ENCODE measurements around the gene ARID5B.
"Not testable (repeated sequence)": the region's sequence is repeated elsewhere in the genome, so short reads cannot be mapped to it uniquely, and the experiment has no call there.

The ARID5B gene, protein sequence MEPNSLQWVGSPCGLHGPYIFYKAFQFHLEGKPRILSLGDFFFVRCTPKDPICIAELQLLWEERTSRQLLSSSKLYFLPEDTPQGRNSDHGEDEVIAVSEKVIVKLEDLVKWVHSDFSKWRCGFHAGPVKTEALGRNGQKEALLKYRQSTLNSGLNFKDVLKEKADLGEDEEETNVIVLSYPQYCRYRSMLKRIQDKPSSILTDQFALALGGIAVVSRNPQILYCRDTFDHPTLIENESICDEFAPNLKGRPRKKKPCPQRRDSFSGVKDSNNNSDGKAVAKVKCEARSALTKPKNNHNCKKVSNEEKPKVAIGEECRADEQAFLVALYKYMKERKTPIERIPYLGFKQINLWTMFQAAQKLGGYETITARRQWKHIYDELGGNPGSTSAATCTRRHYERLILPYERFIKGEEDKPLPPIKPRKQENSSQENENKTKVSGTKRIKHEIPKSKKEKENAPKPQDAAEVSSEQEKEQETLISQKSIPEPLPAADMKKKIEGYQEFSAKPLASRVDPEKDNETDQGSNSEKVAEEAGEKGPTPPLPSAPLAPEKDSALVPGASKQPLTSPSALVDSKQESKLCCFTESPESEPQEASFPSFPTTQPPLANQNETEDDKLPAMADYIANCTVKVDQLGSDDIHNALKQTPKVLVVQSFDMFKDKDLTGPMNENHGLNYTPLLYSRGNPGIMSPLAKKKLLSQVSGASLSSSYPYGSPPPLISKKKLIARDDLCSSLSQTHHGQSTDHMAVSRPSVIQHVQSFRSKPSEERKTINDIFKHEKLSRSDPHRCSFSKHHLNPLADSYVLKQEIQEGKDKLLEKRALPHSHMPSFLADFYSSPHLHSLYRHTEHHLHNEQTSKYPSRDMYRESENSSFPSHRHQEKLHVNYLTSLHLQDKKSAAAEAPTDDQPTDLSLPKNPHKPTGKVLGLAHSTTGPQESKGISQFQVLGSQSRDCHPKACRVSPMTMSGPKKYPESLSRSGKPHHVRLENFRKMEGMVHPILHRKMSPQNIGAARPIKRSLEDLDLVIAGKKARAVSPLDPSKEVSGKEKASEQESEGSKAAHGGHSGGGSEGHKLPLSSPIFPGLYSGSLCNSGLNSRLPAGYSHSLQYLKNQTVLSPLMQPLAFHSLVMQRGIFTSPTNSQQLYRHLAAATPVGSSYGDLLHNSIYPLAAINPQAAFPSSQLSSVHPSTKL

DNA sequence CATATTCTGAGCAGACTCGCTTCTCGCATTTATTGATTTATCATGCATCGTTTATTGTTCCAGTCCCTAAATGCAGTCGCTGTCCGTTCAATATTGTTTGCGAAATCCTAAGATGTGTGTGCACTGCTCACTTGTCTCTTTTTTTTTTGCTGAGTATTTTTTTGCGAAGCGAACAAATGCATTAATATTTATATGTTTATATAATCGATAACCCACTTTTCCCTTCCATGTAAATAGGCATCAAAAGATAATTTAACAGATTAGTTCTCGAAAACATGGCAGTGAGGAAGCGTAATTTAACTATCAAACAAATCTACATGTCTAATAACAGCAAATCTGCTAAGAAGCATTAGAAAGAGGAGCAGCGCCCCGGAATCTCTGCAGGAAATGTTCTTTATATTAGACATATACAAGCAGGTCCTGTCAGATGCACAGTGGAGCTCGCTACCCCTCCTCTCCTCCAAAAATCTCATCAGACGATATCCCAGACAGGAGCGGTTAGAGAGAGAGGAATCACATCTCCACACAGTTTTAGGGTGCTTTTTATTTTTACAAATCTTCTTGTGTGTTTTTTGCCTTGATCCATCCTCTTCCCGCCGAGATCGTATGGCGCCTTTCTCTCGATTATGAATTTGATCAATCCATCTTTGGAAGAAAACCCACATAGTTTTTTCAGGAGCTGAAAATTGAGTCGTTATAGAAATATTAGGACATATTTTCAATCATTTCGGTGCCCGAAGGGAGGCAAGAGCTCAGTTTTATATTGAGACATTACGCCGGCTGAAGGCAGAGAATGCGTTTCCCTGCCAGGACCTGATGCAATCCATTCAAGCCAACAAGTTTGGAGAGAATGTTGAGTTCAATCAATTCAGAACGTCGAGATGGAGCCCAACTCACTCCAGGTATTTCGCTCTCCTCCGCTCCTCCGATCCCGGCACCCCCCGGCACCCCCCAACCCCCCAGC is at the start of gene ARID5B:
Gene ARID5B (plus strand): TSS at position 871 of the 964 bp plus-strand sequence. CDS start 11 bp downstream, at position 882.
- no peak for DNase-seq (ENCODE audit: extremely low read depth in 1 of 2, low read depth in 1 of 2)

DNA sequence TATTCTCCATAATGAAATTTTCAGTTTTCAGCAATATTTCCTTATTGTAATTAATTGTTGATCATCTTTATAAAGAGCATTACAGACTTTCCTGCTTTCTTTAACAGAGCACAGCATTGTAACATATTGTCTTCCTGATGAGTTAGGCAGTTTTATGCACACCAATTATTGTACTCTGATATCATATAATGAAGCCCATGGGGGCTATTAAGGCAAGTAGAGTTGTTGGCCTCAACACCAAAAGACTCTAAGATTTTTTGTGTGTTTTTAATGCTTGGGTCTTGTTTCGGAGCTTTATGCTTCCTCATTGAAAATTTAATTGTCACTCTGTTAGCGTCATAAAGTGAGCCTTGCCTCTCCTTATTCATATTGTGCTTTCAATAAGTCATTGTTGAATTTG is 49.2 kb upstream of the ARID5B start:
- no peak for DNase-seq (ENCODE audit: extremely low read depth in 1 of 2, low read depth in 1 of 2)

DNA sequence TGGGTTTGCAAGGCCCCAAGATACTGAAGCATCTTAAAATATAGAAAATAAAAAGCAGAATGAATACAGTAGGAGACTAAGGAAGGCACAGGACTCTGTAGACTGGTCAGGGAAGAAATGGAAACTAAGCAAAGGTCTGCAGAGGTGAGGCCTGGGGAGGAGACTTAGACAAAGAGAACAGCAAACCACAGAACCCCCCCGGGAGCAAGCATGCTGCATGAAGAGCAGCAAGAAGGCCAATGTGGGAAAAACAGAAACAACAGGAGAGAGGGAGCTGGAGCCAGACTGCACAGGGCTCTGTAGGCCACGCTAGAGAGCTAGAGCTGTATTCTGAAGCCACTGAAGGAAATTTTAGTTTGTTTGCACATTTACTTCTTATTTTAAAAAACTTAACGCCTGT is 45.7 kb upstream of the ARID5B start:
- no peak for DNase-seq (ENCODE audit: extremely low read depth in 1 of 2, low read depth in 1 of 2)

DNA sequence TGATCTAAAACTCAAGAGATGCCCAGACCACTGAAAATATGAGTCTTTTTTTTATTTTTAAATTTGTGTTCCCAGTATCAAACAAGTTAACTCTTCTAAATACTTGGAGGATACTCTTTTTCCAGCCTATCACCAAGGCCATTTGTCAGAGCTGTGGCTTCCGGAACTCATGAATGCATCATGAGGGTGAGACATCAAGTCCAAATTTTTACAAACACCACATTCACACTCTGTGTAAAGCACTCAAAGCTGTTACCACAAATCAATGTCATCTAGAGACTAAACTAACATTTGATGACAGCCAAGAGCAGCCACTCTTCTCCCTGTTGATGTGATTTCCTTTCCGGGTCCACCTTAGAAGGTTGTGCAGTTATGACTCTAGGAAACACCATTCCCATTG is 43.8 kb upstream of the ARID5B start:
- no peak for DNase-seq (ENCODE audit: extremely low read depth in 1 of 2, low read depth in 1 of 2)

DNA sequence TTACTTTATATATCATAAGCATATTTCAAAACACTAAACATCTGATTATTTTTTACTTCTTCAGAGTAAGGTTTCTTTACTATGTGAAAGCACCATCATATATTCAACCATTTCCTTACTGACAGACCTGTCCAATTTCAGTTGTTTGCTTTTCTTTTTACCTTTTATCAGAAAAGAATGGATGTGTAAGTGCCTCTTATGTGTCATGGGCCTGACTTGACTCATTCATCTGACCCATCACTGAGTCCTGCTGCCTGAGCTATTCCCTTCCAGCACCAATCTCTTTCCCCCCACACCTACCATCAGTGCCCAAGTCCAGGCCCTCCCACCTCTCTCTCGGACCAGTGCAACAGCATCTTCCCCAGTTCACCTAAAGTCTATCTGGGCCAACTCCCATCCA is 41.7 kb upstream of the ARID5B start:
- DNase-seq (ENCODE audit: extremely low read depth in 1 of 2, low read depth in 1 of 2) = no peak

DNA sequence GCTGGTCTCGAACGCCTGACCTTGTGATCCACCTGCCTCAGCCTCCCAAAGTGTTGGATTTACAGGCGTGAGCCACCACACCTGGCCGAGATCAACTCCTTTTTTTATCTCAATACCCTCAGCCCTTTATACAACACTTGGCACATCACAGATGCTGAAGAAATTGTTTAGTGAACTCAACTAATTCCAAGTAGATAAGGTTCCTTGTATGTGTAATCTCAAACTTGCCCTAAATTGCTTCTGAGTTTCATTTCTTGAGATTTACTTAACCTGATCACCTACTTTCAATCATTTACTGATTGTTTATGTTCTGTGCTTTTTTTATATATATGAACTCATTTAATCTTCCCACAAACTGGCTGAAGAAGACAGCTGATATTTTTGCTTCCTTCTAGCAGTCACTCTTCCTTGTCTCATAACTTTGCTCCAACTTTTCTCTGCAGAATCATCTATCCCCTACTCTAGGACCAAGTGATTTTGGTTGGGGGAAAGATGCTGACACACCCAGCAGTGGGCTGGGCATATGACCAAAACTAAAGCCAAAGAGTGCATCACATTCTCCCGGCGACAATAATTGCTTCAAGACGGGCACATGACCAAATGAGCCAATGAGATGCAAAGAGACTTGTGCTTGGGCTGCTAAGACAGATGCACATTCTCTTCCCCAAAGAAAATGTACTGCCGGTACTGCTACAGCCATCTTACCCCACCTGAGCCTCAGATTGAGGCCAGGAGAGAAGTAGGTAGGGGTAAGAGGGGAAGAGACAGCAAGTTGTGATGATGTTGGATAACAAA is 40.3 kb upstream of the ARID5B start:
- DNase-seq (ENCODE audit: extremely low read depth in 1 of 2, low read depth in 1 of 2) = no peak

DNA sequence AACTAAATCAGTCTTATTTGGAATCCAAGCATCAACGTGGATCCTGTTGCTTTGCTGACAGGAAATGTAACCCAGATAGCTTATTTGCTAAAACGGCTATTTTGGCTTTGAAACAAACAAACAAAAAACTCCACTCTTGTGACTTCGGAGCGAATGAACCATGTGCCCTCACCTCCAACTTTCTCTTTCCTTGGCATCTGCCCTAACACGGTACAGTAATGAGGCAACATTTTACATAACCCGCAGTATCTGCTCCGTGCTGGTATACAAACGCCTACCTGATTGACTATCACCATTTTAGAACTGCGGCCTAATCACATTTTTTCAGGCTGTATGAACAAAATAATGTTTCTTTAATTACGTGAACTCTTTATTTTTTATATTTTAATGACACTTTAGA is 37.5 kb upstream of the ARID5B start:
- no peak for DNase-seq (ENCODE audit: extremely low read depth in 1 of 2, low read depth in 1 of 2)

DNA sequence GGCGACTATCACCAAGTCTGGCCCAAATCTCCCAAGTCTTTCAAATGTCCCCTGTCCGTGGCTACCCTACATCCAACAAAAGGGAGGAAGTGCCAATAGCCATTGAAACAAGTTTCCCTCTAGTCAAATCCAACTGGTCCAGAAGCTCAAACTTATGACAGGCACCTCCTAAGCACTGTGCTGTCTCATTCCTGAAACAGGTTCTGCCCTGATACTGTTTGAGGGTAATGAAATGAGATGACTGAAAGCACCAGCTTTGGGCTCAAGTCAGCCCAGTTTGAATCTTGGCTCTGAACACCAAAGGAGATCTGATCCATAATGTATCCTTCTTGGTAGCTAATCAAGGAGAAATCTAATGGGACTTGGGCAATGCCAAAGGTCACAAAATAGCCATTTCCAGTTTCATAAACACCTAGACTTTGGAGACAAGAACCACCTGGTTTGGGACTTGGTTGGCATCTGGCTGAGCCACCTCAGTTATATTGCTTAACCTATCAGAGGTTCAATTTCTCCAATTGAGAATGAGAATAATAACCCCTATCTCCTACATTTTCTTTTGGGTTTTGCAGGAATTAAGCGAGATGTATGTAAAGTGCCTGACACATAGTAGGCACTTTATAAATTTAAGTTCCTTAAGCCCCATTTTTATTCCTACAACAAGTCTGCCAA is 34.7 kb upstream of the ARID5B start:
- no peak for DNase-seq (ENCODE audit: extremely low read depth in 1 of 2, low read depth in 1 of 2)

DNA sequence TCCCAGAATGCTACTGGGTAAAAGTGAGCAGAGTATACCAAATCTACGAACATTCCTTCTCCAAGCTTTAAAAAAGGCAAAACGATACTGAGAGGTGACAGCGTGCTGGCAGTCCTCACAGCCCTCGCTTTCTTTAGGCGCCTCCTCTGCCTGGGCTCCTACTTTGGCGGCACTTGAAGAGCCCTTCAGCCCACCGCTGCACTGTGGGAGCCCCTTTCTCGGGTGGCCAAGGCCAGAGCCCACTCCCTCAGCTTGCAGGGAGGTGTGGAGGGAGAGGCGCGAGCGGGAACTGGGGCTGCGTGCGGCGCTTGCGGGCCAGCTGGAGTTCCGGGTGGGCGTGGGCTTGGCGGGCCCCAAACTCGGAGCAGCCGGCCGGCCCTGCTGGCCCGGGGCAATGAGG is 34.1 kb upstream of the ARID5B start:
- DNase-seq (ENCODE audit: extremely low read depth in 1 of 2, low read depth in 1 of 2) = not testable (repeated sequence)

DNA sequence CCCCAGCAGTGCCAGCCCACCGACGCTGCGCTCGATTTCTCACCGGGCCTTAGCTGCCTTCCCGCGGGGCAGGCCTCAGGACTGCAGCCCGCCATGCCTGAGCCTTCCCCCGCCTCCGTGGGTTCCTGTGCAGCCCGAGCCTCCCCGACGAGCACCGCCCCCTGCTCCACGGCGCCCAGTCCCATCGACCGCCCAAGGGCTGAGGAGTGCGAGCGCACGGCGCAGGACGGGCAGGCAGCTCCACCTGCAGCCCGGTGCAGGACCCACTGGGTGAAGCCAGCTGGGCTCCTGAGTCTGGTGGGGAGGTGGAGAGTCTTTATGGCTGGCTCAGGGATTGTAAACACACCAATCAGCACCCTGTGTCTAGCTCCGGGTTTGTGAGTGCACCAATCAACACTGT is 33.7 kb upstream of the ARID5B start:
- DNase-seq (ENCODE audit: extremely low read depth in 1 of 2, low read depth in 1 of 2) = peak; percentile 7 to 27

DNA sequence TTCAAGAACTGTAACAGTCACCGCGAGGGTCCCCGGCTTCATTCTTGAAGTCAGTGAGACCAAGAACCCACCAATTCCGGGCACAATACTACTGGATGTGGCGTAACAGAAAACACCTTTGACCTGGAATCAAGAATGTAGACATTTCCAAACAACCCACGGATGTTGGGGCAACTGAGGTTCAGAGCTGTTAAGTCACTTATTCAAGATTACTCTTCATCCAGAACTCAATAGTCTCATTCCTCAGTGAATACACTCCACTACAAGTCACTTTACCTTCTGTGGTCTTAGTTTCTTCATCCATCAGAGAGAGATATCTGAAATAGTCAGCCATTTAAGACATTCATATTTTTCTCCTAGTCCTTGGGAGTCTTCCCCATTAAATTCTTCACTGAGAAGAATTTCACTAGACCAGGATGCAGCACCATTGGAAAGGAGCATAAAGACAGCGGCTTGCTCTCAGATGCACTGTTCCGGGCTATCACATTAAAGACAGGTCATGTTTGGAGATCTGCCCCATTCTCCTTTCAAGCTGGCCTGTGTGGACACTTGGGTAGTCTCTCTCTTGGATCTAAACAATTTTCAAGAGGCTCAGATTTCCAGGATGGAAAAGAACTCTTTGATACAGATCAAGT is 32.3 kb upstream of the ARID5B start:
- no peak for DNase-seq (ENCODE audit: extremely low read depth in 1 of 2, low read depth in 1 of 2)

DNA sequence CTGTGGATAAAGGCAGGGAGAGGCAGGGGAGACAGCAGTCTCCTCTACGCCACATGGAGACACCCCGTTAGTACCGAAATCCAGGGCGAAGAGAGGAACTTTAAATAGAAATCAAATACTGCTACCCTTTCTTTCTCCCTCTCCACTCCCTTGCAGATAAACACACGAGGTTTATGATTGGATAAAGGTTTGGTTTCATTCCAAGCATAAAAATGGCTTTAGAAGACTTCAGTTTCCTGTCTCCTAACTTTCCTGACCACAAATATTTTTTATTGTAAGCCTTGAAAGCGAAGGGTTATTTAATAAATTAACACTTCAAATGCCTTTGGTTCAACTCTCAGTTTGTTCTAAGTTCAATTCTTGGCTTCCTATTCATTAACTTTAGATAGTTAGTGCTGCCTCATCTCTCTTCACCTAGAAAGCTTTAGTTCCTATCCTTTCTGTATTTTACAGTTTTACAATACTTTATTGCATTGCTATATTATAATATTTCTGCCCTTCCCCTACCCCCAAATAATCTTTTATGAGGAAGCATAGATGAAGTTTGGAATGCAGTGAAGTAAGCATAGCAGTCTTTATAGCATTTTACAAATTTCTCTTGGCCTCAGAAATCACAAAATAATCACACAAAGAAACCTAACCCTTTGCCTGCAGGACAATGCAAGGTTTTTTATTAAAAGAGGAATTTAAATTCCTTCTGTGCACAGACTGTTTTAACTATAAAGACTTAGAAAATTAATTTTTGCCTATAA is 31.5 kb upstream of the ARID5B start:
- no peak for DNase-seq (ENCODE audit: extremely low read depth in 1 of 2, low read depth in 1 of 2)

DNA sequence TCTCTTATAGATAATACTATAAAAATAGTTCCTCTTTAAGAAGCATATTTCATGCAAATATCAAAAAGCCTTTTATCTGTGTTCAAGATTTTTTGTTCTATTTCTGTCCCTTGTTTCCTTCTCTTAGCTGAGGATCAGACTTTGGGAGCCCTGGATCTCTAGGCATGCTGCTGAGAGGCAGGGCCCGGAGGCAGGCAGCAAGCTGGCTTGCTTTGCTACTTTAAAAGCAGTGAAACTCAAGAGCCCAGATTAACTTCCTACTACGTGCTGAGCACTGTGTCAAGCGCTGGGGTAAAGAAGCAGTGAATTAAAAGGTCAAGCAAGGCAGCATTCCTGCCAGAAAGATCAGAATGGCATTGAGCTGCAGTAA is 31.0 kb upstream of the ARID5B start:
- DNase-seq (ENCODE audit: extremely low read depth in 1 of 2, low read depth in 1 of 2) = no peak

DNA sequence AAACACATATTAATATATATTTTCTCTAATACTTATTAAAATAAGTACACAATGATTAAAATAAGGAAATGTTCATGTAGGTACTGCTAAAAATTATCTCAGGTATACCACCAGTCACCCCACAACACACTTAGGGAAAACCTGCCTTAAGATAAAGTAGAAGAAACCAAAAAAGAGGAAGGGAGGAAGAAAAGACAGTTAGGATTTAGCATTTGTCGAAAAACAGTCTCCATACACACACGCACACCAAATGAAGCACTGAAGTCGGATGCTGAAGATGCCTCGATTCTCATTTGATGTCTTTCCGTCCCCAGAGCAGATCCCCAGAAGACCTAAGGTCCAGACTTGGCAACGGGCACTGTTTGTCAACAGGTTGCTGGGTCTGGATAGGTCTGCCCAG is 30.0 kb upstream of the ARID5B start:
- DNase-seq (ENCODE audit: extremely low read depth in 1 of 2, low read depth in 1 of 2) = no peak

DNA sequence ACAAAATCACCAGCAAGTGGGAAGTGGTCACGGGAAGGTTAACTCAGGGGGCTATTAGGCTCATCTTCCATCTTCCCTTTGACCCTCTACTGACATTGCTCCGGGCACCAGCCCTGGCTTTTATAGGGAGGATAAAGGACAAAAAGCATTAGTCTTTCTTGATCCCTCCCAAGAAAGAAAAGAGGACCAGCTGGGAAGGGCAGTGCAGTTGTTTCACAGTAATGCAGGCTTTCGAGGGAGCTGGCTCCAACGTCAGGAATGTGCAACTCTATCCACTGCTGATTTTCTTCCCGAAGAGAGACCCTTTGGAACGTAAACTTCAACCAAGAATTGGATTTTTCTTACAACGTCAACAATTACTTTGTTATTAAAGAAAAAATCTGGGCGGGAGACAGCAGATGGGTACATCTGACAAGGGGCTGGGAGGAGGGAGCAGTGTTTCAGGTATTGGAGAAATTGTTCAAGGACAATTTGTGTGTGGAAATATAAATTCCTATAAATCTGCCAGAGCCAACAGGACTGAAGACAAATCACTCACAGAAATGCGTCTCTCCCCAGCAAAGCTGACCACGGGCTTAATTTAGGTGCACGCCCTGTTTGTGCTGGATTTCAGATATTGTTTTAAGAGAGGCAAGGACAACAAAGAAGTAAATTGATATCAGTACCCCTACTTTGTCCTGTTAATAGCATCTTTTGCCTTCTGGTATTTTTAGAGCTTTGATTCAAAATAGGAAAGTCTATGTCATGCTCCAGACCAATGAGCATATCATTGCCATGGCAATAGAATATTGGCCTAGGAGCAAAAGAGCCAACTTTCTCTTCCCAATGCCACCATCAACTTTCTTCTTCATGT is 23.4 kb upstream of the ARID5B start:
- DNase-seq (ENCODE audit: extremely low read depth in 1 of 2, low read depth in 1 of 2) = no peak

DNA sequence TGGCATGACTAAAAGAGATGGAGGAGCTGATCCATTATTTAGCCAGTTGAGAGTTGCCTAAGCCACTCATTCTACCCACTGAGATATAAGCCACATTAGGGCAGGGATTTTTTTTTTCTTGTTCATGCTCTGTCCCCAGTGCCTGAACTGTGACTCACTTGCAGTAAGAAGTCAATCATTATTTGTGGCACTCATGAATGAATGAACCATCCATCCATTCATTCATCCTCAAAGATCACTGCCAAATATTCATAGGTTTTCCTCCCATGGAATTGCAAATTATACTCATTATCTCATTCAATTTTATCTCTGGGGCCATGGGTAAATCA is 22.8 kb upstream of the ARID5B start:
- DNase-seq (ENCODE audit: extremely low read depth in 1 of 2, low read depth in 1 of 2) = no peak
